ENCODE data around the gene ZNF536.

- TF ChIP-seq CTCF (IDR thresholded peaks at IDR 0.05) (no peak), SIN3A (IDR thresholded peaks at IDR 0.05; ENCODE audit: borderline replicate concordance, insufficient read depth, low read depth, low read length) (no peak), TCF7L2 (IDR thresholded peaks at IDR 0.05; ENCODE audit: low read depth, low read length) (no peak), POLR2AphosphoS5 (IDR thresholded peaks at IDR 0.05; ENCODE audit: low read depth, low read length) (no peak), REST (IDR thresholded peaks at IDR 0.05; ENCODE audit: insufficient read depth in 1 of 2, low read depth in 2 of 2, low read length in 1 of 2) (no peak)
Observed at GRCh38 chr19:30375553-30376031, 3.4 kb downstream of the ZNF536 start.
